Measurements from ENCODE around the gene CD58. TPM values are rescaled to one million over a fixed set of nuclear protein-coding genes. Genes with fewer than 3 reads are reported as not detected.

The CD58 gene
- total and polyA plus RNA-seq, 9 of the 15 experiments (the other 6 are each of a cell fraction or from before 2014, with no cell fraction given) = 18.1 to 113 (median 37.4) TPM

- 67% methylated on average over 20 of the region's 21 CpGs for WGBS (ENCODE audit: insufficient coverage, low coverage, missing lambda C conversion rate)
- ATAC-seq = no peak
- POLR2A ChIA-PET = interaction anchor here (1.5 kb wide), 1 partner anchor 11 kb away, joined by 4 read pairs; no protein-coding TSS in a partner anchor
- H3K9me3 ChIP-seq (replicated peaks; ENCODE audit: control insufficient read depth, insufficient read depth, low read depth, low read length) = no peaks in the 10 kb centered on the region
- no peak for DNase-seq (ENCODE audit: extremely low read depth in 1 of 4, low spot score in 3 of 4)
- TF ChIP-seq MEIS2 (IDR thresholded peaks at IDR 0.05; ENCODE audit: partially characterized antibody) (no peak), ZNF274 (IDR thresholded peaks at IDR 0.05; ENCODE audit: borderline replicate concordance, low read depth, low read length) (no peak)
- H3K9me1 ChIP-seq (ENCODE audit: control insufficient read depth, insufficient read depth, low read length) = no peaks in the 10 kb centered on the region
- FAIRE-seq = no peak
- no peaks in the 10 kb centered on the region for H3K27me3 ChIP-seq (ENCODE audit: control insufficient read depth in 2 of 2, insufficient read depth in 2 of 2, low read length in 2 of 2)
- intact Hi-C loops (cut with micrococcal nuclease) = loop anchor here (10.0 kb wide), 1 partner anchor 545 kb away; the partner anchor contains the start of gene TRIM45
- peaks cover 3 to 5% of the 10 kb centered on the region in 2 experiments for H3K4me1 ChIP-seq (replicated peaks in 1 of 2; ENCODE audit: control insufficient read depth in 2 of 2, insufficient read depth in 2 of 2, low read length in 2 of 2)
- H4K20me1 ChIP-seq (replicated peaks; ENCODE audit: control insufficient read depth, insufficient read depth, low read length) = no peaks in the 10 kb centered on the region
- no peak overlapping the region for H3K4me2 ChIP-seq (ENCODE audit: insufficient read depth, low read length)
- in situ Hi-C loops (cut with MboI) = loop anchor here (5.0 kb wide), 2 partner anchors 243 to 473 kb away; no protein-coding TSS in a partner anchor
- BruUV-seq (replicated peaks) = no TSS peak
- H3K79me2 ChIP-seq (ENCODE audit: control insufficient read depth, insufficient read depth, low read length) = no peaks in the 10 kb centered on the region
- CTCF ChIA-PET (ENCODE audit: low intra/inter-chr PET ratio) = no interaction called here
- no peaks in the 10 kb centered on the region for H3K36me3 ChIP-seq (ENCODE audit: control insufficient read depth, insufficient read depth, low read length)
- no peak overlapping the region for H3K4me3 ChIP-seq
- no peak overlapping the region for H3K27ac ChIP-seq (ENCODE audit: extremely low read depth, low read depth, low read length)
- no peak overlapping the region for H2AFZ ChIP-seq (ENCODE audit: low read depth, low read length)
- peak overlapping the region in 1 of 2 experiments; percentile 47; a peak in 1 of 4 replicates for H3K9ac ChIP-seq (ENCODE audit: insufficient read depth in 1 of 2, low read depth in 2 of 2, low read length in 2 of 2)
Observed at GRCh38 chr1:116579259-116579875, 8.5 kb upstream of the CD58 start.

GRCh38 chr1:116578581-116578980 is 7.8 kb upstream of the CD58 start:
- TF ChIP-seq ZKSCAN1 (IDR thresholded peaks at IDR 0.05; ENCODE audit: low read depth, low read length) (no peak), ZNF518B (CRISPR knock-in tag; IDR thresholded peaks at IDR 0.05) (no peak), ID3 (CRISPR knock-in tag; IDR thresholded peaks at IDR 0.05) (no peak), ID3 (tag; IDR thresholded peaks at IDR 0.05) (no peak), SMAD2 (IDR thresholded peaks at IDR 0.05; ENCODE audit: low read depth, low read length) (no peak), ATF2 (CRISPR knock-in tag; IDR thresholded peaks at IDR 0.05) (no peak)
- ChIA-PET CTCF (ENCODE audit: low intra/inter-chr PET ratio) (no interaction called here), POLR2A (interaction anchor here (0.7 to 1.5 kb wide), 2 partner anchors 10 to 1246 kb away, joined by 3 to 4 read pairs; no protein-coding TSS in a partner anchor)
- Histone ChIP-seq H3K4me1 (replicated peaks in 1 of 2; ENCODE audit: control insufficient read depth in 2 of 2, insufficient read depth in 2 of 2, low read length in 2 of 2) (peaks cover 10 to 13% of the 10 kb centered on the region in 2 experiments), H3K79me2 (ENCODE audit: control insufficient read depth, insufficient read depth, low read length) (no peaks in the 10 kb centered on the region), H3K27ac (ENCODE audit: extremely low read depth, low read depth, low read length) (no peak overlapping the region), H4K20me1 (replicated peaks; ENCODE audit: control insufficient read depth, insufficient read depth, low read length) (no peaks in the 10 kb centered on the region), H3K9me1 (ENCODE audit: control insufficient read depth, insufficient read depth, low read length) (no peaks in the 10 kb centered on the region), H3K9me3 (replicated peaks; ENCODE audit: control insufficient read depth, insufficient read depth, low read depth, low read length) (no peaks in the 10 kb centered on the region), H3K4me2 (ENCODE audit: insufficient read depth, low read length) (no peak overlapping the region), H2AFZ (ENCODE audit: low read depth, low read length) (no peak overlapping the region), H3K4me3 (no peak overlapping the region), H3K36me3 (ENCODE audit: control insufficient read depth, insufficient read depth, low read length) (no peaks in the 10 kb centered on the region), H3K27me3 (ENCODE audit: control insufficient read depth in 2 of 2, insufficient read depth in 2 of 2, low read length in 2 of 2) (no peaks in the 10 kb centered on the region), H3K9ac (ENCODE audit: insufficient read depth in 1 of 2, low read depth in 2 of 2, low read length in 2 of 2) (no peak overlapping the region)
- no TSS peak for BruUV-seq (replicated peaks)
- in situ Hi-C loops (cut with MboI) = loop anchor here (5.0 kb wide), 2 partner anchors 244 to 474 kb away; no protein-coding TSS in a partner anchor
- 79% methylated on average over 1 of the region's 1 CpG for WGBS (ENCODE audit: insufficient coverage, low coverage, missing lambda C conversion rate)
- no peak for ATAC-seq
- intact Hi-C loops (cut with micrococcal nuclease) = loop anchor here (10.0 kb wide), 1 partner anchor 546 kb away; the partner anchor contains the start of gene TRIM45
- no peak for DNase-seq (ENCODE audit: extremely low read depth in 1 of 4, low spot score in 3 of 4)
- FAIRE-seq = no peak
